Stimulated activated CD8-positive, alpha-beta memory T cell treated with anti-CD3 and anti-CD28 coated beads, Interleukin-7, amount 100 ng/mL, for 1 hour (primary cell): ENCODE data around the gene CNTNAP2.

ENCODE experiments used
- DNase-seq, 2 donors: peaks; one replicate each; pipeline ENCODE4 v3.0.0-alpha.2; 2020; ENCODE audit warnings: low read depth in 2 of 2

The CNTNAP2 gene

DNA sequence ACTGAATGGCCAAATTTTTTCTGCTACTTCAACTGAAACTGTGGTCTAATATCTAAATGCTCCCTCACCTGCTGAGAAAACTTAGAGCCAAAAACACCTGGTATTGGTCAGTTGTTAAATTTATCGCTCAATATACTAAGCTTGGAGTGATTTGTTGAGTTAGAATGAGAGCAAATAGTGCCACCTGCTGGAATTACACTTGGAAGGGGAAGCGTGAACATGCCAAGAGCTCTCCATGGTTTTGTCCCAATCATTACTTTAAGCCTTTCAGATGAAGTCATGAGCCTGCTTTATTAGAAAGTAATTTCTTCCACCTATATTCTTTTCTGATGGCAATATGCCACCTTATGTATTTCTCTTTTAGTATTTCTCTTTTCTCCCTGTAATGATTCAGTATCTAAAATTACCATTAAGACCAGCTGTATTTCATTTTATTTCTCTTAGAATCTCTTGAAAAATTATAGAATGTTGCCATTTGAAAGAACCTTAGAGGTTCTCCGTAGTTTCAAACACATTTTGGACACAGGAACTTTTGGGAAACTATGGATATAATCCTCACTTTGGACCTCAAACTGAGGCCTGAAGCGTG lies 2026.2 kb downstream of the CNTNAP2 start:
- no peak for DNase-seq

DNA sequence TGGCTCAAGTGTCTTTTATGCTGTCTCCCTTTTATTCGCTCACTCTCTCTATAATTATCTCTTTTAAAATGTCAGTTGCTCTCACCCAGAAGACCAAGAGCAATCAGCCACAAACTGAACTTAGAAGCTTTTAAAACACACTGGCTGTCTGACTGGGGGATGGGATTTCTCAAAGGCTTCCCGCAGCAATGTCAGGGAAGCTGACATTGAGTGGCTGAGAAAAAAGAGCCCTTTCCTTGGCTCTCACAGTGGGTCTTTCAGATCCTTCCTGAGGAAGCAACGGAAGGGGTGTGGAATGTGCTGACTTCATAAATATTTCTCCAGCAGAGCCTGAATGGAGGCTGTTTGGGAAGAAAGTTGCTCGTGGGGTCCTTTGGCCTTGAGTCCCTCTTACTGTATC lies 2028.2 kb downstream of the CNTNAP2 start:
- no peak for DNase-seq

DNA sequence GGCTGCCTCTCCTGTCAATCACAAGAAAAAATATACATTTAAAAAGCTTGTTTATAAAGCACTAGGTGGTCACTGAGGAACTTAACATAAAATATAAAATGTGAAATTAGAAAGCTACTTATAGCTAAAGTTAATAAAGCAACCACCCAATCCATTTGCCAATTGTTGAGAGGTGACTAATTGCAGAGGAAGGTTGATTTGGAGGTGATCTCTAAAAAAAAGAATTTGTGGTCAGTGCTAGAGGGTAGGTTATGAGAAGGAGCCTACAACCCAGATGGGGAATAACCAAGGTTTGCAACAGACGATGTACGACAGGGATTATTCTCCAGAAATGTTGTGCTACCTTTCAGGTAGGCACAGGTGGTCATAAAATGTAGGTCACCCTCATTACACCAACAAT lies 2029.7 kb downstream of the CNTNAP2 start:
- DNase-seq, result no peak

DNA sequence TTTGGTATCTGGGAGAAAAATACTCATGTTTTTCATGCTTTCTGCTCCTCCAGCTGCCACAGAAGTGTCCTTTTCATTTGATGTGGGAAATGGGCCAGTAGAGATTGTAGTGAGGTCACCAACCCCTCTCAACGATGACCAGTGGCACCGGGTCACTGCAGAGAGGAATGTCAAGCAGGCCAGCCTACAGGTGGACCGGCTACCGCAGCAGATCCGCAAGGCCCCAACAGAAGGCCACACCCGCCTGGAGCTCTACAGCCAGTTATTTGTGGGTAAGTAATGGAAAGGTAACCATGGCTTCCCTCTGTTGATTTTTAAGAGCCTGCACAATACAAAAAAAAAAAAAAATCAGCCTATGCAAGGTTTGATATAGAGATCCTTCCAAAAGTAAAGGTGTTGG lies 2030.8 kb downstream of the CNTNAP2 start:
- no peak for DNase-seq

DNA sequence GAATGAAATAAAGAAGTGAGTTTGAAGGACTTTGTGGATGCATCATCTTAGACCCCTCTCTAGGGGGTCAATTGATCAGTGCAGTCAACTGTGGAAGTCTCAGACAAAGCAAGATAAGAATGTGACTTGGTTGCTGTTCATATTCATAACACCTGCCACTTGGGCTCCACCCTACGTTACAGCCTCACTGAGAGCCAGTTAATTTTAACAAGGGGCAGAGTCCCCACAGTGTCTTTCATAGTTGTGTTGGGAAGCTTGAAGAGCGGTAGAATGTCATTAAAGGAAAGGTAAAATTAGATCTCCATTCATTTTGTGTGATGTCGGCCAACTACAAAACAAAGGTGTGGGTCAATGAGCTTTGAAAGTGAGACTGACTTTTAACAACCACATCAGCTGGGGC lies 2031.9 kb downstream of the CNTNAP2 start:
- DNase-seq, result no peak

DNA sequence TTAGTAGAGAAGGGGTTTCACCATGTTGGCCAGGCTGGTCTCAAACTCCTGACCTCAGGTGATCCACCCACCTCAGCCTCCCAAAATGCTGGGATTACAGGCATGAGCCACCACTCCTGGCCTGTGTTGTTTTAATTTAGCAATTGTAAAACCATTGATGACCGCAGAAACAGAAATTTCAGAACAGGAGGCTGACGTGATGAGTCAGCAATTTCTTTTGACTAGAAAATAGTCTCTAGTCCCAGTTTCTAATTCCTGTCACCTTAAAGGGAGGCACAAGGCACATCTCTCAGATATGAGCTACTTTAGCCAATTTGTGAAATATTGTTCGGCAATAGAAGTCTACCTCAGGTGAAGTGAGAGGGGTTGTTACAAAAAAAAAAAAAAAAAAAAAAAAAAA lies 2033.1 kb downstream of the CNTNAP2 start:
- no peak for DNase-seq

DNA sequence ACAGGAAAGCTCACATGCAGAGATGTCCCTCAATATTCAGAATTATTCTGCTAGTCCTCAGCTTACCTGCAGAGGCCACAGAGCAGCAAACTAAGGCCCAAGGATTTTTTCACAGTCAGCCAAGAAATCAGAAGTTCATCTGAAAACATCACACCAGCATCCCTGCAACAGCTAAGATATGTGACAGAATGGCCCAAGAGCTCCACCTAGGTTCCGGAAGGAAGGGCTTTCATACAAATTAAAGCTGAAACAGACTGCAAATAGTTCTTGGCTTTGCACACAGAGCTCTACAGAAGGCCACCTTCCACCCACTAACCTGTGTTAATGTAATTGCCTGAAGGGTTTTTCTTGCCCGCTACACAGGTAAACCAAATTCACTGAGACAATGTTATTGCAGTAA lies 2035.2 kb downstream of the CNTNAP2 start:
- DNase-seq, result no peak

DNA sequence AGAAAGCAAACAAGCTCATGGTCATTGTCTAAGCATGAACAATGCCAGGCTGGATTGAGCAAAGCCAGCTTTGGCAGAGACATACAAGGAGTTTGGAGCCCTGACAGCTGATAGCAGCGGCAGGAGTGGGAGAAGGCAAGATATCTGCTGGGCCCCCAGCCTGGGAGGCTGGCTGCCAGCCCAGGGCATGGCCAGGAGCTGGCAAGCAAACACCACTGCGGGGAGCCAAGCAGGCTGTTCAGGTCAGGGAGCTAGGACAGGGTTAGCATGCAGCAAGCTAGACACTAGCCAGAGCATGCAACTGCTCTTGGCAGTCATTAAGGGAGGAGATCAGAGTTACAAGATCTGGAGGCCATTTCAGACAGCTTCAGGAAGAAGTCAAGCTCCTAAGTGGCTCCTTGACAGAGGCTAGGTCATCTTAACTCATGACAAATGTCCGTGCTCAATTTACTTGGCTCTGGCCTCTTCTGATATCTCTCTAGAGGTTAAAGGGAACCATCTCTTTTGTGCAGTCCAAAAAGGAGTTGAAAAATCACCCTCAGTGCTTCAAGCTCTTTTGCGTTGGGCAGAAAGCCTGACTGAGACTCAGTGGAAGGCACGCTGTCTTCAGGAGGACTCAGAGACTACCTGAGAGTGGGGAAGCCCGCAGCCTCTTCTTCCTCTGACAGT lies 2037.1 kb downstream of the CNTNAP2 start:
- no peak for DNase-seq

DNA sequence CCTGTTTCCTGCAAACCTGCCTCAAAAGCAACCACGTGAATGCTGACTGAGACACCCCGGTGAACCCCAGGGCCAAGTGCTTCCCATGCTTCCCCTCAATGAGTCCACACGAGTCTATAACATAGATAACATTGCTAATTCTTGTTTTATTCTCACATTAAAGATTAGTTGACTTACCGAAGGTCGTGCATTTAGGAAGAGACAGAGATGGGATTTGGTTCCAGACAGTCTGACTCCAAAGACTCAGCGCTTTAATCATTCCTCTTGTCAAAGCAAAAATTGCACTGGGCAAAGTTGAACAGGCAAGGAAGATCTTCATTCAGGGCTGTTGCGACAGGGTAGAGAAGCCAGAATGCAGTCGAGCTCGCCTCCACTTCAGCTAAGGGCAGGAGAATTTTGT lies 2038.4 kb downstream of the CNTNAP2 start:
- DNase-seq, result no peak

DNA sequence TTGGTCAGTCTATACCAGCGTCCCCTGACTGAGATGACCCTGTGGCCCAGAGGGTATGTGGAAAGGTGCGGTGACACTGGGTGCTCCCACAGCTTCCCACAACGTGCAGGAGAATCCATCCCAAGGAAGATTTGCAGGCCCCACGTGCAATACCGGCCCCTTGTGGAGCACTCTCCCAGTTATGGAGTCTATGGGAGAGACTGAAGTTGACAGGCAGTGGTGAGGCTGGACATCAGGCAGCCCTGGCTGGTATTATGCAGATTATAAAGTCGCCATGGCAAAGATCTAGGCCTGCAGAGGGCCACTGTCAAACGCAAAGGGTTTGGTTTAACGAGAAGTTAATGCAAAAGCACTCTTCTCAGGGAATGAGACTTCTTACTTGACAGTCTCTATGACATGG lies 2039.2 kb downstream of the CNTNAP2 start:
- DNase-seq, result no peak

DNA sequence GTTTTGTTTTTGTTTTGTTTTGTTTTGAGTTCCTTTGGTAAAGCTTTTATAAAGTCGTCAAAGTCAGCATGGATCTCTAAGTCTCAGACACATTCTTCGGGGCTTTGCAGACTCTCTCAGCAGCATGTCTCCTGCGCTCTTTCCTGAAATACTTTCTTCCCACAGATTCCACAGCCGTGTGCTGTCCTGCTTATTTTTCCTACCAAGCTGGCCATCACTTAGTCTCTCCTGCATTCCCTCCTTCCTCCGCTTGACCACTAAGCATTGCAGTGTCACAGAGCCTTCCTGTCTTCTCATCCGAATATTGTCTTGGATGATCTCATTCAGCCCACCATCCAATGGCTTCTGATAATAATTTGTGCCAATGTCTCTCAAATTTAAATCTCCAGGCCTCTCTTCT lies 2039.6 kb downstream of the CNTNAP2 start:
- no peak for DNase-seq

DNA sequence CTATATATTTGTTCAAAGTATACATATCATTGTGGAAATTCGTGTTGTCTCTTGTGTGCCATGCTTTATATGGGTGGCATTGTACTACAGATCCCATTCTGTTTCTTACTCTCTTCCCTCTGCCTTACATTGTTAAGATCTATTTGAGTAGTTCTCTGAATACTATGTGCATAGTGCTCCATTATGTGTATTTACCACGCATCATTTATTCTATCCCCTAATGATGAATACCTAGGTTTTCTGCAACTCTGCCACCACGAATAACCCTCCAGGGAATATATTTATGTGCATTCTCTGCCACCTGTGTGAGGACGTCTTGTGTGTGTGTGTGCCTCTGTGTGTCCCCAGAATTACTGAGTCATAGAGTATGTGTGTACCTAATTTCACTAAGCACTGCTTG lies 2042.7 kb downstream of the CNTNAP2 start:
- no peak for DNase-seq

DNA sequence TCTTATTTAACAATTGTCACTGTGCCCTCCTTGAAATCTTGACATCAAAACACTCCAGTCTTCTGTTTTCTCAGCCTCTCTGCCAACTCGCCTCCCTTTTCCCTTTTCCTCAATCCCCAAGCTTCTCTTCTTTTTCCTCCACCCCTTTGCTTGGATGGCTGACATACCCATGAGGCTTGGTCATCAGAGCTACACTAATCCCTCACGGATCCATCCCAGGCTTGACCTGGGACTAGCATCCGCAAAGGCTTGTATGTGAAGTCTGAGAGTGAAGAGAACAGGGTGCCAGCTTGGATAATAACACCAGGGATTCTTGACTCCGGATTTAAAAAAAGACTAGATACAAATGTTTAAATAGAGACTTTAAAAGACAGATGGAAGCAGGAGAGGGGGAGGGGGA lies 2045.2 kb downstream of the CNTNAP2 start:
- DNase-seq, result no peak

DNA sequence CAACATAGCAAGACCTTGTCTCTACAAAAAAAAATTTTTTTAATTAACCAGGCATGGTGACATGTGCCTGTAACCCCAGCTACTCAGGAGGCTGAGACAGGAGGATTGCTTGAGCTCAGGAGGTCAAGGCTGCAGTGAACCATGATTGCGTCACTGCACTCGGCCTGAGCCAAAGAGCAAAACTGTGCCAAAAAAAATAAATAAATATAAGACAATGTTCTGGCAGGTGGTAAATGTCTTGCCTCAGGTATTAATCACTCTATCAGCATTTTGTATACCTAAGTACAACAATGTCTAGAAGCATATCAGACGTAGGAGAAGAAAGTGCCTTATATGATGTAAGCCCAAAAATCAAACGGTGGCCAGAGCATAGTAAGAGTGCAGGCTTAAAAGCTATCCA lies 2046.2 kb downstream of the CNTNAP2 start:
- no peak for DNase-seq

DNA sequence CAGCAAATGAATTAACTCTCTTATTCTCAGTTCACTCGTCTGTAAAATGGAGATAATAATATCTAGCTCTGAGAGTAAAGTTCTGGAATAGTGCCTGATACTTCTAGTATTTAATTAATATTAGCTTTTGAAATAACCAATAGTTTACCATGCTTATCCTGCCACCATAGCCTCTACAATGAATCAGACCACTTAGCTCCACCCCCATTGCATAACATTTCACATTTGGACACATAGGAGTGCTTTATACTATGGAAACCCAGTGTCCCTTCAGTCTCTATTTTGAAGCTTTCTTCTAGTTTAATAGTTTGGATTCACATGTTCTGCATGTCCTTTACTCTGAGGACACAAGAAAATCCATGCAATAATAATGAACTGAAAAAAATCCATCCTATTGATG lies 2046.6 kb downstream of the CNTNAP2 start:
- no peak for DNase-seq

DNA sequence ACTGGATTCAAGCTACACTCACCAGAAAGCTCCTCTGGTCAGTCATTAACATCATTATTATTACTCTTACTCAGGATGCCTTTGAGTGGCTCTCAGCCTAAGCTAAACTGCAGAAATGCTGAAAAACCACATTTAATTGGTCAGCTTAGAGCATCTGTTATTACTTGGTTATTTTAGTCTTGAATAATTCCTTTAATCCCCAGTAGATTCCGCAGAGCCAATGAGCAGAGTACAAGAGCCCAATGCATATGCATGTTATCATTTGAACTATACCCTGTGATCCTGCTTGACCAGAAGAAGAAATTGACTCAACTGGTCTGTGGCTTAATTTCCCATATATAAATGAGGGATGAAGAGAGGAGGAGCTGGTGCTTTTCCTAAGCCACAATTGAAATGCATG lies 2056.3 kb downstream of the CNTNAP2 start:
- DNase-seq, result no peak

DNA sequence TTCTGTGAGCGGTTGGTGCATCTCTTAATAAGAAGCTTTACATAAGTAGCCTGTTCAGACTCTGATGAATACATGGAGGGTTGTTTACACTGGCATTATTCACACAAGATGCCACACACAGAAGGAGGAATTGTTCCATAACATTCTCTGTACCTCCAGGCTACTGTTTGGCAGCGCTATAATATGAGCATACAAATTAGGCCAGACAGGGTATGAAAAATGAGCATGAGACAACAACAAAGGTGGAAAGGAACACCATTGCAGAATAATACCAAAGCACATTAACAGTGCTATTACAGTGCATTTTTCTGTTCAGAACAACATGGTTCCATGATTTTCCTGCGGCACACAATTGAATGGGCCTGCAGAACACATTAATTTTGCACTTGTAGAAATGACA lies 2056.8 kb downstream of the CNTNAP2 start:
- DNase-seq, result no peak

DNA sequence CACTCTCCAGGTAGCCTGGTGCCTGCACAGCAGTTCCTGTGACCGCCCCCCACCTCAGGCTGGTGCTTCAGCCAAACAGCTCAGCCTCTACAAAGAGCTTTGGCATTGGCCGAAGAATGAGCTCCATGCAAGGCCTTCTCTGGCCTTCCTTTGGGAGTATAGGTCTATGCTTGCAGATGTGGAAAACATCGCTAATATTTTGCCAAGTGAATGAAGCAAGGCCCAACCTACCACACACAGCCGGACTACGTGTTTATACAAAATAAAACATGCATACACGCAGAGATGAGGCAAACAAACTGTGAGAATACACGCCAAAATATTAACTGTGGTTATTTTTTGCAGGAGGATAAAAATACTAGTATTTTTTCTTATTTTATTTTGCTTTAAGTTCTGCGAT lies 2057.8 kb downstream of the CNTNAP2 start:
- DNase-seq, result no peak

DNA sequence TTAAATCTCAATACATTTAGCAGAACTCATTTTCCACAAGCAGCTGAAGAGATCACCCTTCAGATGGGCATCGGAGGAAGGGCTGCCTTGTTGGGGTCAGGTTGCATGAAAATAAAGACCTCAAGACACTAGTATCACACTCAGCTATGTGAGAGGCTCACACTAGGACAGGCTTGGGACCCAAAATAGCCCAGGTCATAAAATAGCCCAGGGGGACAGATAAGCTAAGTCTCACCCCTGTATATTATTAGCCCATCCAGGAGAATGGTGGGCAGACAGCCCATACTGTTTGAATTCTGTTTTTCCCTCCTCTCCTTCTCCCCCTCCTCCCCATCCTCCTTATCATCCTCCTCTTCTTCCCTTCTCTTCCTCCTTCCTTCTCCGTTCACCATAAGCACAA lies 2058.9 kb downstream of the CNTNAP2 start:
- DNase-seq, result no peak

DNA sequence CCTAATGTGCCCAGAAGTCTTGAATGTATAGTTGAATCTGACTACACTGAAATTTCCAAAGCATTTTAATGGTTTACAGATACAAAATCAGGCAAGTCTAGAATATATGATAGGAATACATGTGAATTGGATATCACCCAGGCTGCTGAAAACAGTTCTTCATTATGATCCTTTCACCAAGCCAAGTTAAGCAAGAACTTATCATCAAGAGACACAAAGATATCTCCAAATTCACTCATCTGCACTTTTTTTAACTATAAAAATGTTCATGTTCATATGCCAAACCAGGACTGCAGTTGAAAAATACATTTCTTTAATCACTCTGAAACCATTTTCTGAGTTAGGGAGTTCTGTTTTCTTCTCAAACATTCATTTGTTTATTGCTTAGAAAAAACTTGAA lies 2061.4 kb downstream of the CNTNAP2 start:
- no peak for DNase-seq

DNA sequence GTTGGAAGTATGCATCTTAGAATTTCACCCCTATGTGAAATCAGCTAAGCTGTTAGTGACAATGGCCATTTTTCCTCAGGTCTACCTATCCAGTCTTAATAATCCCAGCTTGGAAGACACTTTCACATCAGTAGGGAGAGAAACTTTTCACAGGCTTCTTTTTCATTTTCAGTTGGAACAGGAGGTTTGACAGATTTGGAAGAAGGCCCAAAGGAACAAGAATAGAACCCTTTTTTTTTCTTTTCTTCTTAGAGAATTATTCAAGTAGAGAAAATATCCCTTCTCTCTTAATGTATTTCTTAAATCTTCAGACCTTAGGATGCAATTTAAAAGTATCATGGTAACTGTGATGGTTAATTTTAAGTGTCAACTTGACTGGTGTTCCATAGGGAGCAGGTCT lies 2063.5 kb downstream of the CNTNAP2 start:
- DNase-seq, result no peak

DNA sequence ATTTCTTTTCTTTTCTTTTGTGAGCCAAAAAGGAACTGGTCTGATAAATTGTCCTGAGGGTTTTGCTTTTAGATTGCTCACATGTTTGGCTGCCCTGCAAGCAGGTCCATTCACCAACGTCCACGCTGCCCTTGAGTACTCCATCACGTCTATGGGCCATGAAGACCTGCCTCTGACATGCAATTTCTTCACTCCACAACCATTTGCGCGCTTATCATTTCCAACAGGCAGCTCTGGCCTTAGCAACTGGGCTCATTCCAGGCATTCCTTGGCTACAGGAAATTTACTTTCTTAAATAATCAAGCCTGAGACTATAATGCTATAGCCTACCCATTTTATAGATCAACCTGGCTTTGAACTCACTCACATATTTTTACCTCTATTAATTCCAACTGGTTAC lies 2065.7 kb downstream of the CNTNAP2 start:
- no peak for DNase-seq

DNA sequence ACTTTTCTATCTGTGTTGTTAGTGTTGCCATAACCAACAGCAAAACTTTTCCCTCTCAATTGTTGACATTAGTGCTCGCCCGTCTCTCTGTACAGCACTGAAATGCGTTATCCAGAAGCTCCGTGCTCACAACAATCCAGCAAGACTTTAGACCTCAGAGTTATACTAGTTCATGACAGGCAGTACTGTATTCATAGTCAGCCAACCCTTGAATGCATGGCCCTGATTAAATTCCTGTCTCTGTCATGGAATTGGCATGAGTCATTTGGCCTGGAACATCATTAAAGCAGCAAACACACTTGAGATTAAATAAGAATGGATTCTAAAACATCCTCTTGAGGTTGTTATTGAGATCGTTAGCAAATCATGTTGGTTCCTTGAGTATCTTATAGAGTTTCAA lies 2068.4 kb downstream of the CNTNAP2 start:
- no peak for DNase-seq

DNA sequence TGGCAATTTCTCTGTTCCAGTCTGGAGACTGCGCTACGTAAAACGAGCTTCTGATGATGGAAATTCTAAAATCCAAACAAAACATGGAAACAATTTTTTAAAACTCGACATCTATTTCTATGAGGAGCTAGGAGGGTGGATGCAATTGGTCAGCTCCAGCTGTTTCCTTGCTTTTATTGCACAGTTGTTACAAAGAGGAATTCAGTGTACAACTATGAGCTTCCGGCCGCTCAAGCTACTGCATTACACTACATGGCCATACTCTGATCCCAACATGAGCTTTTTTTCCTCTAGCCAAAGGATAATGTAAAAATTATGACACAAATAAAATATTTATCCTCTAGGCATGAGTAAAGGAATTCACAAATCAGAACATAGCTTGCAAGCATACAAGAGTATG lies 2070.9 kb downstream of the CNTNAP2 start:
- no peak for DNase-seq
